ENCODE measurements around the gene SSRP1.
A peak's percentile ranks its signal among the peaks of the same experiment; 100 is the strongest.
"Not testable (repeated sequence)": the region's sequence is repeated elsewhere in the genome, so short reads cannot be mapped to it uniquely, and the experiment has no call there.

The SSRP1 gene

DNA sequence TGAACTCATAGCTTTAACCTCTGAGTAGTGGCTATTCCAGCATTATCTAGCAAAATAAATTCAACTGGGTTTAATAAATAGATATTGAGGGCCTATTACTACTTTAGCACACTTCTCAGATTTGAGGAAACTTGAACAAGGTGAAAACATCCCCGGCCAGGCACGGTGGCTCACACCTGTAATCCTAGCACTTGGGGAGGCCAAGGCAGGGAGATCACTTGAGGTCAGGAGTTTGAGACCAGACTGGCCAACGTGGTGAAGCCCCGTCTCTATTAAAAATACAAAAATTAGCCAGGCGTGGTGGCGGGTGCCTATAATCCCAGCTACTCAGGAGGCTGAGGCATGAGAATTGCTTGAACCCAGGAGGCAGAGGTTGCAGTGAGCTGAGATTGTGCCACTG is 1.2 kb upstream of the SSRP1 start:
- DNase-seq (ENCODE audit: low read depth in 2 of 2): not testable (repeated sequence)

DNA sequence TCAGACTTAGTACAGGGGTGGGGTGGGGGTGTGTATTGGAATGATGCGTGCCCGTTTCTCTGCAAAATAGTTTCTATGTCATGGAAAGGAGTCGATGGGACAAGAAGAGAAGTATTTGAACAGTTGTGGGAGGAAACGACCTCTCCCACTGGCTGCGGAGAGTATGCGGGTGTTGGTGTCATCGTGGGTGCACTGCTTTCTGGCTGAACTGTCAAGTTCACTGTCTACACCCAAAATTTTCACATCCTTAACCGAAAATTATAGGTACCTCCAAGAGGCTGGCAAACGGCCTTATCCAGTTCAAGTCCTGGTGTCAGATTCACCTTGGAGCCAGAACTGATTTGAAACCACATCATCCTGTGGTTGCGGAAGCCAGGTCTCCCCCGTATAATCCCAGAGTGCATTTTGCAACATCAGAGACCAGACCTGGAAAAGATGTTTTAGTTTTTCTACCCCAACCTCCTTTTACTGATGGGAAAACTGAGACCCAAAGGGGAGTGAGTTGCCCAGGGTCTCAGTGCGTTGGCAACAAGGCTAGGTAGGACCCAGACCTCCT is 497 bp upstream of the SSRP1 start:
- no peak for DNase-seq (ENCODE audit: low read depth in 2 of 2)

DNA sequence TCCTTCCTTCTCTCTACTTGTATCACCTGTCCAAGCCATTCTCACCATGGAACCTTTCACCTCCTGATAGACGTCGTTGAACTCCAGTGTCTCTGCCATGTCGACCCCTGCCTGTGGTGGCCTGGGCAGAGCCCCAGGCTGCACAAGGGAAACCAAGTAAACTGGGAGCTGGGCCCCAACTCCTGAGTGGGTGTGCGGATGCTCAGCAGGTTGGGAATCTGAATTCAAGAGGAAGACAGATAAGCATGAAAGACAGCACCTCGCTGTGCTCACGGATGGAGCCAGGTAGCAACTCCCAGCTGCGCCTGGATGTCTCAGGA is 709 bp downstream of the SSRP1 start:
- DNase-seq (ENCODE audit: low read depth in 2 of 2): no peak

DNA sequence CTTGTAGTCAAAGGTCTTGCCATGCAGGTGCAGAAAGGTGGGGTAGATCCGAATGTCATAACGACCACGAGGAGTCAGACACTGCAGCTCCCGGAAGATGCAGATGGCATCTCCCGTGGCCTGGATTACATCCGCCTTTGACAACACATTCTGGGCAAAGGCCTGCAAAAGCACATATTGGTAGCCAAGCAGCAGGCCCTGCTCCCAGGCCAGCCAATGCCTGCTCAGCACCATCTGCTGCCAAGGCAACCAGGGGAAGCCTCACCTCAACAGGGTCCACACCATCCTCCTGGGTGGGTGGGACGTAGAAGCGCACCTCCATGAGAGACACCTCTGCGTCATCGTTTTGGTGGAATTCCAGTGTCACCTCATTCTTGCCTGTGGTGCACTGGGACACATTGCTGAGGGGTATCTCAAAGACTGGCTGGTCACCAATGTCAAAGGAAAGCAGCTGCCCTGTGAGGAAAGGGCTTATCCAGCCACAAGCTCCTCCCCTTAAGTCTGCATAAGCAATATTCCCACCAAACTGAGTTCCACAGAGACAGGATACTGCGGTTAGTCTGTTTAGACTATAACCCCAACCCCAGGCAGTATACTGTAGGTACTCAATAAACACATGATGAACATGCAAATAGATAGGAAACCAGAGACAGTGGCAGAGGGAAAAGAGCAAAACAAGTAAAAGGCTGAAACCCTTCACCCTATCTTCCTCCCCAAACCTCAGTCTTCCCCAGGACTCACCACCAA is 2.8 kb downstream of the SSRP1 start:
- DNase-seq (ENCODE audit: low read depth in 2 of 2): no peak

DNA sequence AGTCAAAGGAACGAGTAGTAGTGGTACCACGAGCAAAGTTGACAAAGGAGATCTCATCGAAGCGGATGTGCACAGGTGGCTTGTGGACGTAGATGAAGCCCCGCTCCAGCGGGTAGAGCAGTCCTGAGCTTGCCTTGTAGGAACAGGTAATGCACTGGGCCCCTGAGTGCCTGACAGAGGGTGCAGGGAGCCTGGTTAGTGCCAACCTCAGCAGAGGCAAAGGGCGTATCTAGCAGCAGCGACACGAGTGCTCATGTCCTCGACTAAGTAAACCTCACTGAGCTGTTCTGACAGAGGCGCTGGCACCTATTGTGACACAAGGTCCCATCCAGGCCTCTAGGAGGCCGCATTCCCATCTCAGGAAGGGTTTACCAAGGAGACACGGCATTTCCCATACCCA is 4.0 kb downstream of the SSRP1 start:
- no peak for DNase-seq (ENCODE audit: low read depth in 2 of 2)

DNA sequence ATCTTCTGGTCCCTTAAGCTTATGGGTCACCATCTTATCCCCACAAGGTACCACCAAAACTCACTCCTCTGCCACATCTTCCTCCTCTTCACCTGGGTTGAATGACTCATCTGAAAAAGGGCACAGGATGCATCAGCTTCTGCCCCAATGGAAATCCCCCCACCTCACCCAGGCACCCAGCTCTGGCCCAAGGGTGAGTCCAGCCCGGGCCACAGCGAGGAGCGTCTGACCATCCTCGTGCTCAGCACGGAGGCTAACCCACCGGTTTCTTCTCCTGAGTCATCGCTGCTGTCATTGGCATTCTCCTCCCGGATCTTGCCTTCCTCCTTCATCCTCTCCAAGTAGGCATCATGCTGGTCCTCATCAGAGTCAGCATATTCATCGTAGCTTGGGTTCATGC is 5.7 kb downstream of the SSRP1 start:
- DNase-seq (ENCODE audit: low read depth in 2 of 2): no peak

DNA sequence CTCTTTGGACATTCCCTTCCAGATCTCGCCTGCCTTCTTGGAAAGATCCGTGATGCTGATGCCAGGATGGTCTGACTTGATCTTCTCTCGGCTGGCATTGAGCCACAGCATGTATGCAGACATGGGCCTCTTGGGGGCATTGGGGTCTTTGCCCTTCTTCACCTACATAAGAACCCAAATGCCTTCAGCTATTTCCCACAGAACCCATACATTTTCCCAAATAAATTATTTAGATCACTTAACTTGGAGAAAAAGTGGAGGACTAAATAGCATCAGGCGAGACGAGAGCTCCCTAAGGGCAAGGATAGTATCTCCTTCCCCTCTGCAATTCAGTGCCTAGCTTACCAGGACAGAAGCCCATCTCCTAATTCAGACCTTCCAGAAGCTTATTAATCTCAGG is 8.0 kb downstream of the SSRP1 start:
- no peak for DNase-seq (ENCODE audit: low read depth in 2 of 2)

DNA sequence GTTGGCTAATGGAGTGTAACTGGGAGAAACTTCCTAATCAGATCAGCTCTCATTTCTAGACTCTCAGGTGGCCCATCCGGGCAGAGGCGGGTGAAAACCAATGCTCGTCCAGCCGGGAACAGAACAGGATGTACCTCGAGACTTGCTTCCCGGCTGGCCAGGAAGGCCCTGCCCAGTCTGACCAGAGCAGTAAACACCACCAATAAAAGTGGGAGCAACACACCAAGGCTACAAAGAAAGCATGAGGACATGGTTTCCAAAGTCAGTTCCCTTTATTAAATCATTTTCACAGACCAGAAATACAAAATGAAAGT is 10.0 kb downstream of the SSRP1 start:
- no peak for DNase-seq (ENCODE audit: low read depth in 2 of 2)

DNA sequence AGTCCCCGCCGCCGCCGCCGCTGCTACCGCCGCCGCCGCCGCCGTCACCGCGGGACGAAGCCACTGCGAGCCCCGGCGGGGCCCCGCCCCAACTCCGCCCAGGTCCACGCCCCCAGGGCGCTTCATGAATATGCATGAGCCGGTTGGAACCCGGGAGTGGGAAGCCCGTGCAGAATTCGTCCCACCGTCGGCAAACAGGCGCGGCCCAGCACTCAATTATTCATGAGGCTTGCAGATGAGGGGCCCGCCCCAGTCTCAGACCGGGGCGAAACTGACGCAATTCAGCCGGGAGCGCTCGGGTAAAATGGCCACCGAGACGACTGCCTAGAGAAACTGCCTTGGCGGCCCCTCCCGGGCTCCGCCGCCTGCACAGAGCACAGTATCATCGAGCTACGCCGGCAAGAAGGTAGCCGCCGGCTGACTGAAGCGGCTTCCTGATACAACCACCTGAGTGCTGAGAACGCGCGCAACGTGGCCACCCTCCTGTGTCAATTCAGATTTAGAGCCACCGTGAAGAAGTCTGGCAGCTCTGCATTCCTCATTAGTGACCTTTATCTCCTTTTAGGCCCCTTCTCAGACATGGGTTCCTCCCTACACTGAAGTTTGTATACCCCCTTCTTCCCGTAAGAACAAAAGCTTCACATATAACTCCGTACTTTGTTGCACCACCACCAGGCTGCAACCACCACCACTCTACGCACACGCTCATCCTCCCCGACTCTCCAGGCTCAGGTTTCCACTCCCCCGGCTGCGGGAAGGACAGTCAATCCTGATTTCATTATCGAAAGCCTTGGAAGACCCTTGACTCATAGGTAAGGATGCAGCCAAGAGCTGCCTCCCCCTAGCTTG is 10.6 kb downstream of the SSRP1 start, which contains the start of gene TNKS1BP1:
Gene TNKS1BP1, minus strand, starts transcription at position 67 of the 849 bp plus-strand sequence. CDS start 3,067 bp downstream, outside the sequence.
- peak; percentile 81 to 86 for DNase-seq (ENCODE audit: low read depth in 2 of 2)

DNA sequence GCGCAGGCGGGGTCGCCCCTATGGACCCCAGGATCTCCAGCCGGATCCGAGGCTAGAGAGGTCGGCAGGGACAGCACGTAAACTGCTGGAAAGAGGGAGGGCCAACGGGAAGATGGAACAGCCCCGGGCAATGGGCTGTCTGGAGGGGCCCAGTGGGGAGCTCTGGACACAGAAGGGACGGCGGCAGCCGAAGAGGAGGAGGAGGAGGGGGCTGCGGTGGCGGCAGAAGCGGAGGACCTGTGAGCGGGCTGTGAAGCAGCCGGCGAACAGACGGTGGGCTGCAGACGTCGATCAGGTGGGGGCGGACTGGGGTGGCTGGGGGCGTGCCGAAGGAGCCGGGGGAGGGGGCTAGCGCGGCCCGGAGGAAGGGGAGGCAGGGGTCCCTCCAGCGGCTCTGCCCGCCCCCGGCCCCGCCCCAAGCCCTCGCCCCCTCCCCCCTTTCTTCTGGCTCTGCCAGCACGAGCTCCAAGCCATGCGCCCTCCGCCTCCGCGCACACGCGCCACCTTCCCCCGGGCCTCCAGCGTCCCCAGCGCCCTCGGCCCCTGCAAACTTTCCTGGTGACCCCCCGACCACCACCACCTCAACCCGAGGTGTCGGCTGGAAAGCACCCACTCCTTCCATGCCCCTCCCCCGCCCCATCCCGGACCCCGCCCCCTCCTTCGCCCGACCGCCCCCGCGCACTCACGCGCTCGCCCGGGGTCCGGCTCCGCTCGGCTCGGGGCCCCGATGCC is 11.4 kb downstream of the SSRP1 start:
- no peak for DNase-seq (ENCODE audit: low read depth in 2 of 2)

DNA sequence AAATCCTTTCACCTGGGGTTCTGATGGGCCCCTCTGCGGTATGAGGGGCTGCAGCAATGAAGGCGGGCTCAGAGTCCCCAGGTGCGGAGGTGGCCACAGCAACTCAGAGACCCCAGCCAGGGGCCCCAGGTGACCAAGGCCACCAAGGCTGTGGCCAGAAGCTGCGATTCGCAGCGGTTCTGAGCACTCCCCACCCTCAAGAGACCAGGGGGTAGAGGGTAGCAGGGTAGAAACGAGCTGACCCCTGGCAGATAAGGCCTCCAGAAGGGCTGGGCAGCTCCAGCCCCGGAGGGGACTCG is 11.9 kb downstream of the SSRP1 start:
- no peak for DNase-seq (ENCODE audit: low read depth in 2 of 2)

DNA sequence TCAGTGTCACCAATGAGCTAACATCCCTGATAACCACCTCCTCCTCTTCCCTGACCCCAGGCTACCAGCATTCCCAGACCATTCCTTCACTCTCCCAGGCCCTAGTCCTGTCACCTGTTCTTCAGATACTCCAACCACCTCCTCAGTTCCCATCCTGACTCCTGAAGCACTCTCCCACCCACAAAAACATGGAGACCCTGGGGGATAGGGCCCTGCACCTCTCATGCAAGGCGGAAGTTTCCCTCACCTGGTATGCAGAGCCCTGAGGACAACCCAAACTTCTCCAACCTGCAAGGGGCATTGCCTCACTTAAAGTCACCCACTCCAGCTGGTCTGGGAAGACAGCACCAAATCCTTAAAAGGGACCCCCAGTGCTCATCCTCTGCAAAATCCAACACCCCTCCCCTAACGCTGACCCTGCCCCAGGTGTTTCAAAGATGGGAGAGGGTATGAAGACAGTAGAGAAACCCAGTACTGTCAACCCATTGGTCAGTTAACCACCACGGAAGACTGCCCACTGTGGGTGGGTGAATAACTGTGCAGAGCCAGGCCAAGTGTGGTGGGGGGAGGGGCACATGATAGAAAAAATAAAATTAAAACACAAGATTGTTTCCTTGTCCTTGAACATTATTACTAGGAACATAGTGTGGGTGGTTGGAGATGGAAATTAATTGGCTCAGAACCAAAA is 12.4 kb downstream of the SSRP1 start:
- no peak for DNase-seq (ENCODE audit: low read depth in 2 of 2)

DNA sequence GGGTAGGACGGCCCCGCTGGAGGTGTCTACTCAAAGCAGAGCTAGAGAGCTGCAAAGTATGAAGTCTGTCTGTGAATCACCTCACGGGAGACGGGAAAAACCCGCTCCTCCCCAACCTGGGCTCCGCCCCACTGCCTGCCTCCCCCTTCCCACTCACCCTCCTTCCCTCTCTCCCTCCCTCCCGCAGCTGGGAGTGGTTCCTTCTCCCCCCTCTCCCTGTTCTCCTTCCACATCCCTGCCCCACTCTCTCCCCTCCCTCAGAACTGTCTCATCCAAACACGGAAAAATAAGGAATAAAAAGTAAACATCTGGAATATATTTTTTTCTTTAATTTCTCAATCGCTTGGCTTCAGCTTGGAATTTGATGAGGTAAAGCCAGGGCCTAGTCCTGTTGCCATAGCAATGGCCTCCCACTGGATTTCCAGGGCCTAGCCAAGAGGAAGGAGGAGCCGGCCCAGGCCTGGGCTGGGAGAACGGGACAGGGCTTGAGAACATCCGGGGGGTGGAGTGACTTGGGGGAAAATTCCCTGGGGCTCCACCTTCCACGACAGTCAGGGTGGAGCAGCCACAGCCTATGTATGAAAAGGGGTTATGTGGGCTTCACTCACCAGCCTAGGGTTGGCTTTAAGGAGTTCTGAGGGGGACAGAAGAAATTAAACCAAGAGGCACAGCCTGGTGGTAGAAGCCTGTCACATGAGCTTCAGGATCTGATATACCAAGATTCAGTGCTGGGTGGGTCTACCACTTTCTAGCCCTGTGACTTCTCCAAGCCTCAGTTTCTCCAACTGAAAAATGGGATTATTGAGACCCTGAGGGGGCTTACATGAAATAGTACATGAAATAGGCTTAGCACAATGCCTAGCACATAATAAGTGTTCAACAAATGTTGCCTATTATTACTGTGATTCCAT is 13.2 kb downstream of the SSRP1 start:
- DNase-seq (ENCODE audit: low read depth in 2 of 2): no peak

DNA sequence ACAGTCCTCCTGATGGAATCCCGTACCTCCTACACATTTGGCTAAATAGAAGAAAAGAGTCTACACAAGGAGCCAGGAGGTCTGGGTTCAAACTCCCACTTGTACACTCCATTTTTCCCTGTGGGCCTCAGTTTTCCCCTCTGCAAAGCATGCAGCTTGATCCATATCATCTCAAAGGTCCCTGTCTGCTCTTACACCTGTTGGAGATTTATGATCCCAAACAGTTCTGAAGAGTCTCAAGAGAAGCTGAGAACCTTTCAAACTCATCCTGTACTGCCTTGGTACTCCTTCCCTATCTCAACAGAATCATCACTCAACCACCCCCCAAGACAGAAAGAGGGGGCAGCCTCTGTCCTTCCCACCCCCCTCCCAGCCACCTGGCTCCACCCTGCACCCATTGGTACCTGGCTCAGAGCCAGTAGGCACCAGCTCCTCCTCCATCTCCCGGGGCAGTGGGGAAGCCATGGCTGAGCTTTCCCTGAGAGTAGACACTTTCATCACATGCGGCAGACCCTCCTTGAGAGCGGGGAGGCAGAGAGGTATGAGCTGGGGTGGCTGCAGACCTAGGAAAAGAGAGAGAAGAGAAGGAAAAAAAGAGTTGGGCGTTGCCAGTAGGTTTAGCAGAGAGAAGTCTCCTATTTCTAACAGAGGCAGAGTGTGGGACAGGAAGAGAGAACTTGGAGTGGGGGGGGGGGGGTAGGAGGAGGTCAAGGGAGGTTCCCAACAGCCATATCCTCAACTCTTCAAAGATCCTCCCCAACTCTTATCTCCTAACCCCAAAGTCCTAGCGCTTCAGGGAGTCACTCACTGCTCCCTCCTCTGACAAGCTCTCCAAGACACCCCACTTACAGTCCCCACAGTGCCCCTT is 14.1 kb downstream of the SSRP1 start:
- DNase-seq (ENCODE audit: low read depth in 2 of 2): no peak

DNA sequence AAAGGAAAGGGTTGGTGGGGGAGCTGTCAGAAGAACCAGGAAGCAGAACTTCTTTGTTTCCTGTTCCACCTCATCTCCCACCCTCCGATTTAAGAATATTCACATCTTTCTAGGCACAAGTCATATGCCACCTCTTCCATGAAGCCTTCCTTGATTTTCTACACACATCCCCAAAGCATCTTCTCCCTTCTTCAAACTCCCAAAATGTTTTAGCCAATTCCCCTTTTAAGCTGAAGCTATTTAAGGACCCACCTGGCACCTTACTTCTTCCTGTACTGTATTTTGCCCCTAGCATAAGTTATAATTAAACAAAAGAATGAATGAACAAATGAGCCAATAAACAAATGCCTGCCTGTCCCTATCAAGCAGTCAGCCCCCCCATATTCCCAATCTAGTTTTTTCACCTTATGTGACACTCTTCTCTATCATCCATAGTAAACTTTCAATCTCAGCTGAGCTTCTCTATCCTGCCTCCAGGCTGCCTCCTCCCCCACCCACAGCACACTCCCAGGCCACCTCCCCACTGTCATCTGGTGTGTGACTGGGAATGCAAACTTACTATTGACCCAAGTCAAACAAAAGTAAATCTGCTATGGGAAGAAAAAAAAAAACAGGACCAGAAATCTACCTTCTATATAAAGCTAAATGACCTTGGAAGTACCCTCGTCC is 14.8 kb downstream of the SSRP1 start:
- no peak for DNase-seq (ENCODE audit: low read depth in 2 of 2)

DNA sequence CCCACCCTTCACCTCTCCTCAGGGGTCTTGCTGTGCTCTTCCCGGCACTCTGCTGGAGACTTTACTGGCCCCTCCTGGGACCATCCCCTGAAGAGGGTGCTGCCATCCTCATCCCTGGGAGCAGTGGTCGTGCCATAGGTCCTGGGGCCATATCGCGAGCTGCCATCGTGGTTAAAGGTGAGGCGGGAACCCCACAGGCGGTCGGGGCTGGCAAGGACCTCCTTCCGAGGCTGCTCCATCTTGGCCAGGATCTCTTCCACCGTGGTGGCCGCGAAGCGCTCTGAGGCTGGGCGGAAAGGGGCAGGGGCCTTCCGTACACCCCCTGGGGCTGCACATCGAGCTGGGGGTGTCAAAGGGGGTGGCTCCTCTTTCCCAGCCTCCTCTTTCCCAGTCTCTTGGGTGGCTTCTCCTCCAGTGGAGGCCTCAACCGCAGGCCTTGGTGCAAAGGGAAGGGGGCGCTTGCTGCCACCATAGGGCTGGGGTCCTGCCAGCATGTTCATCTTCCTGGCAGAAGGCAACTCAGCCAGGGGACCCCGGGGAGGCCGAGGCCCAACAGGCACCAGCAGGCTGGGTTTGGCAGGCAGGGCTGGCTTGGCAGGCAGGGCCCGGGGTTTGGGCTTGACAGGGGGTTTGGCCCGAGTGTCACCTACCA is 15.5 kb downstream of the SSRP1 start:
- no peak for DNase-seq (ENCODE audit: low read depth in 2 of 2)

DNA sequence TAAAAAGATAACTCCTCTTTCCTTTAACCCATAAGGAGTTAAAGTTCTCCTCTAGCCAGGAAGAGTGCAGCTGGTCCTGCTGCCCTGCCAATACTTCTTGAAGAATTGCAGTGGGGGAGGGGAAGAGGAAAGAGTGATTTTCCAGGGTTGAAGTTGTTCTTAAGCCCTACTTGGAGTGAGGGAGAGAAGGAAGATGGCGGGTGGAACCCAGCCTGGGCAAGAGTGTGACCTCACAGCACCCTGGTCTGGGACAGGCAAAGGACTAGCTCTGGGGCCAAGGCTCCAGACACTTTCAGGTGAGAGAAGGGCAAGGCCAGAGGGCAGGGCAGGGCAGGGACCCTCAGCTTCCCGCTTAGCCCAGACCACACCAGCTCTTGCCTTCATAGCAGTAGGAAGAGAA is 17.5 kb downstream of the SSRP1 start:
- DNase-seq (ENCODE audit: low read depth in 2 of 2): no peak

DNA sequence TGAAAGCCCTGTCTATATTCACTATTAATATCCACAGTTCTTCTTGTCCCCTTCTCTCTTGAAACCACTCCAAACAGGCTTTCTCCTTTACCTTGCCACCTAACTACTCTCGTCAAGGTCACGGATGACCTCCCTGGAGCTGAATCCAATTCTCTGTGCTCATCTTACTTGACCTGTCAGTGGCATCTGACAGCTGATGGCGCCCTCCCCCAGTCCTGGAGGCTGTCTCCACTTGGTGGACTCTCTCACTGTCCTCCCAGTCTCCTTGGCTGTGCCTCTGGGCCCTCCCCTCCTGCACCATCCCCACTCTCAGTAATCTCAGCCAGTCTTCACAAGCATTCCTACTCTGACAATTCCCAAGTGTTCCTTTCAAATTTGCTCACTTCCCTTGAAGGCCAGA is 19.7 kb downstream of the SSRP1 start:
- DNase-seq (ENCODE audit: low read depth in 2 of 2): no peak

DNA sequence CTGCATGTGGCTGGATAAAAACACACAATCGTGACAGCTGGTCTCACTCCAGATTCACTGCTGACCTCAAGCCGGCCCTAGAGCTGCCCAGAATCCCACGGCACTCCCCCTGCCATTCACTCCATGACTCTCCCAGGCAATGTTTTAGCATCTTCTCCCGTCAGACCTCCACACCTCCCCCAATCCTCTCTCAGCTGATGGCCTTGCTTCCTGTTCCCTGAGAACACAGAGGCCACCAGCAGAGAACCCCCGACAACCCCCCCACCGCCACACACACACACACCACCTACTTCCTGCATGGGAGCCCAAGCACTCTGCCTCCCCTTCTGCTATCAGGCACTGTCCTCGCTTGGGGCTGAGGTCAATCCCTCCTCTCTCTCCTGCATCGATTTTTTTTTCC is 20.2 kb downstream of the SSRP1 start:
- no peak for DNase-seq (ENCODE audit: low read depth in 2 of 2)

Data from stimulated activated CD8-positive, alpha-beta memory T cell treated with anti-CD3 and anti-CD28 coated beads, Interleukin-2, amount 100 ng/mL, for 48 hours (primary cell).